Mononuclear cell (primary cell): Measurements from ENCODE around the gene MT3. TPM values are rescaled to one million over a fixed set of nuclear protein-coding genes. Genes with fewer than 3 reads are reported as not detected.

ENCODE experiments used
- H3K27me3 ChIP-seq: 2 replicates; pipeline ENCODE4 v1.6.0; 2011; ENCODE audit warnings: low read length, control low read depth; ENCODE audit not compliant: insufficient read depth
- H3K4me1 ChIP-seq: 2 replicates; pipeline ENCODE4 v1.5.1; 2011; ENCODE audit warnings: mild to moderate bottlenecking, low read length, control low read depth; ENCODE audit not compliant: insufficient read depth
- H3K4me3 ChIP-seq: 2 replicates; pipeline ENCODE4 v1.5.1; 2011; ENCODE audit warnings: mild to moderate bottlenecking, low read length, moderate library complexity
- H3K9me3 ChIP-seq: 2 replicates; pipeline ENCODE4 v1.5.1; 2011; ENCODE audit warnings: low read depth, mild to moderate bottlenecking, control low read depth, low read length
- total RNA-seq: library from RNA; depleted of rRNA; stranded (reverse); fragments of >200 nt; gene quantifications from one replicate; pipeline ENCODE4 v1.2.3, GENCODE V29; 2012

MT3 gene
- total RNA-seq = 0.31 TPM

DNA sequence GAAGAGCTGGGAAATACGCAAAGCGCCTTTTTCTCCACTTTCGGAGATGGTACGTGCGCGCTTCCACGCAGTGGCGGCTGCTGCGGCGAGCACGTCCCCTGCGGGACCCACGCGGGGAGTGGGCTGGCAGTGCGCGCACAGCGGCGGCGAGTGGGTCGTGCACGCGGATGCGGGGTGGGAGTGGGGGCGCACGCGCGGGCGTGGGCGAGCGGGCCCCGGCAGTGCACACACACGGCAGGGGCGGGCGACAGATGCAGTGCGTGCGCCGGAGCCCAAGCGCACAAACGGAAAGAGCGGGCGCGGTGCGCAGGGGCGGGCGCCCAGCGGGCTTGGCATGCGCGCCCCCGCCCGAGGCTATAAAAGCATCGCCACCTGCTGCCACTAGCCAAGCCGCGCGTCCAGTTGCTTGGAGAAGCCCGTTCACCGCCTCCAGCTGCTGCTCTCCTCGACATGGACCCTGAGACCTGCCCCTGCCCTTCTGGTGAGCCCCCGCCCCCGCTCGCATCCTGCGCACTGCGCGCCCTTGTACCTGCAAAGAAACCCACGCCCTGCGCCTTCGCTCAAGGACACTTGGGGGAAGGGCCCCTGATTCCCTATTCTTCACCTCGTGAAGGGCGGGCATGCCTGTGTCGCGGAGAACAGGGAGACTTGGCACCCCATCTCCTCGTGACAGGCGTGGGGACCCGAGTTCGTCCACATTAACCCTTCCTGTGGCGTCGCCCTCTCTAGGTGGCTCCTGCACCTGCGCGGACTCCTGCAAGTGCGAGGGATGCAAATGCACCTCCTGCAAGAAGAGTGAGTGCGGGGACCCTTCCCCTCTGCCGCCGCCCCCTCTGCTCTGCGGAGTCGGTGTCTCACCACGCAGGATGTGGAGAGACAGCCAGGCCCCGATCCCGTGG is at the start of gene MT3:
TSS of gene MT3 (plus strand) at position 388 of the 899 bp plus-strand sequence. CDS start at position 451, 63 bp downstream.
- Histone ChIP-seq H3K4me1 (peaks cover 8% of the 10 kb centered on the region), H3K4me3 (no peak within 1 kb of the TSS), H3K9me3 (no peaks in the 10 kb centered on the region)

GRCh38 chr16:56539656-56540055 is 49.7 kb upstream of the MT3 start:
- Histone ChIP-seq H3K27me3 (no peaks in the 10 kb centered on the region), H3K9me3 (no peaks in the 10 kb centered on the region), H3K4me3 (no peak overlapping the region), H3K4me1 (no peaks in the 10 kb centered on the region)

More for the DNA sequence above, at the start of gene MT3:
- peaks cover 25% of the 10 kb centered on the region for H3K27me3 ChIP-seq

DNA sequence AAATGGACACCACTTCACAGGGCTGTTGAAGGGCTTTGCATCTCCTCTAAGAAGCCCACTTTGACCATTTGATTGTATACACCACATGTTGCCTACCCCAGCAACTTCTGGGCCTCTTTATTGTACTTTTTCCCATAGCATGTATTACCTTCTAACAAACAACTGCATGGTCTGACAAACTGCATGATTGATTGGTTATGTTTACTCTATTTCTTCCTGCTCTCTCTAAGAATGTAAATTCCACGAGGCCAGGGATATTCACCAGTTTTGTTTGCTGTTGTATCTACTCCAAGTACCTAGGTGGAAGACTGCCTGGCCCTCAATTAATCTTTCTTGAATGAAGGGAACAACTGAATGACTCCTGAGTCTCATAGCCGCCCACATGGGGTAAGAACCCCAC is 47.3 kb upstream of the MT3 start:
- Histone ChIP-seq H3K4me3 (no peak overlapping the region), H3K9me3 (no peaks in the 10 kb centered on the region), H3K4me1 (peaks cover under 1% of the 10 kb centered on the region)

GRCh38 chr16:56547120-56547948 is 42.0 kb upstream of the MT3 start:
- Histone ChIP-seq H3K9me3 (no peaks in the 10 kb centered on the region), H3K27me3 (no peaks in the 10 kb centered on the region), H3K4me1 (peaks cover 14% of the 10 kb centered on the region), H3K4me3 (no peak overlapping the region)

More for the DNA sequence above, 47.3 kb upstream of the MT3 start:
- no peaks in the 10 kb centered on the region for H3K27me3 ChIP-seq

DNA sequence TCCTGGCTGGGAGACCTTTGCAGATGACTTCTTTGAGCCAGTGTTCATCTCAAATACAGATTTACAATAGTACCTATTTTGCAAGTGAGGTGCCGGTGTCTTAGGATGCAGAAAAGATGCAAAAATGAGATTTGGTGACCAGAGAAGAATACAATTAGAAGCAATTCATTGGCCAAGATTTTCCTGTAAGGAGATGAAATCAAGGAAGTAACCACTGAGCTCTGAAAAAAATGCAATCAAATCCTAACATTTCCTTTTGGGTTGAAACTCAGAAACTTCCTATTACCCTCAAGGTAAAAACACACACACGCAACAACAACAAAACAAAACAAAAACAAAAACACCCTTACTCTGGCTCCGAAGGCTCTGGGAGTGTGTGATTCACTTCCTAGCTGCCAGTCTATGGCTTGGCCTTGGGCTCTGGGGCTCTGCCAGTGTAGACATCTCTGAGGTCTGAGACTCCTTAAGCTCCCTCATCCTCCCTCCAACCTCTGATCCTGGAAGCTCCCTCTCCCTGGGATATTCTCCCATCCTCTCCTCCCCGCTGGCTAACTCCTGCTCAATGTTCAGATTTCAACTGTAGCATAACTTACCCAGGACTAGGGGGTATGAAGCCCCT is 41.3 kb upstream of the MT3 start:
- Histone ChIP-seq H3K4me3 (no peak overlapping the region), H3K27me3 (no peaks in the 10 kb centered on the region), H3K4me1 (peaks cover 14% of the 10 kb centered on the region), H3K9me3 (no peaks in the 10 kb centered on the region)

GRCh38 chr16:56549161-56549560 is 40.2 kb upstream of the MT3 start:
- Histone ChIP-seq H3K9me3 (no peaks in the 10 kb centered on the region), H3K4me3 (no peak overlapping the region), H3K4me1 (peaks cover 14% of the 10 kb centered on the region), H3K27me3 (no peaks in the 10 kb centered on the region)

GRCh38 chr16:56549744-56550385 is 39.5 kb upstream of the MT3 start:
- H3K4me3 ChIP-seq = no peak overlapping the region
- no peaks in the 10 kb centered on the region for H3K9me3 ChIP-seq
- peaks cover 14% of the 10 kb centered on the region for H3K4me1 ChIP-seq
- no peaks in the 10 kb centered on the region for H3K27me3 ChIP-seq

- Histone ChIP-seq H3K27me3 (no peaks in the 10 kb centered on the region), H3K4me1 (peaks cover 13% of the 10 kb centered on the region), H3K4me3 (no peak overlapping the region), H3K9me3 (no peaks in the 10 kb centered on the region)
Measured at GRCh38 chr16:56551796-56552738, 37.3 kb upstream of the MT3 start.

- Histone ChIP-seq H3K4me3 (no peak overlapping the region), H3K27me3 (no peaks in the 10 kb centered on the region), H3K4me1 (no peaks in the 10 kb centered on the region), H3K9me3 (no peaks in the 10 kb centered on the region)
Measured at GRCh38 chr16:56554441-56554840, 34.9 kb upstream of the MT3 start.

DNA sequence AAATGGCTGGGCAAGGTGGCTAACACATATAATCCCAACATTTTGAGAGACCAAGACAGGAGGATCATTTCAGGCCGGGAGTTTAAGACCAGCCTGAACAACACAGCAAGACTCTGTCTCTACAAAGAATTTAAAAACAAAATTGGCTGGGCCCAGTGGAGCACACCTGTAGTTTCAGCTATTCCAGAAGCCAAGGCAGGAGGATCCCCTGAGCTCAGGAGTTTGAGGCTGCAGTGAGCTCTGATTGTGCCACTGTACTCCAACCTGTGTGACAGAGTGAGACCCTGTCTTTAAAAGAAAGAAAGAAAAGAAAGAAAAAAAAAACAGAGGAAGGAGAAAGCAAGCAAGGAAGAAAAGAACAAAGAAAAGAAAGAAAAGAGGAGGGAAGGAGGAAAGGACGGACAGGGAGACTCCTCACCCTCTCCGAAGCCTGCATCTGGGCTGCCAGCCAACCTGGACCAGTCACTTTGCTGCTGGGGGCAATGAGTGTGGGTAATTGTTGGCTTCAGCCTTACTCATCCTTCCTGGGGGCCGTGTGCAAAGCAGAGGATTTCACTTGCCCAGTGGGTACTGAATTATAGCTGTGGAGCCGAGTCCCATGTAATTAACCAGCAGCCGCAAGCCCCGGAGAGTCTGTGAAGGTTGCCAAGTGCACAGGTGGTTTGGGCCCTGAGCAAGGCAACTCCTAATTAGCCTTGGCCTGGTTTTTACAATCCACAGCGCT is 31.1 kb upstream of the MT3 start:
- Histone ChIP-seq H3K27me3 (no peaks in the 10 kb centered on the region), H3K9me3 (no peaks in the 10 kb centered on the region)

DNA sequence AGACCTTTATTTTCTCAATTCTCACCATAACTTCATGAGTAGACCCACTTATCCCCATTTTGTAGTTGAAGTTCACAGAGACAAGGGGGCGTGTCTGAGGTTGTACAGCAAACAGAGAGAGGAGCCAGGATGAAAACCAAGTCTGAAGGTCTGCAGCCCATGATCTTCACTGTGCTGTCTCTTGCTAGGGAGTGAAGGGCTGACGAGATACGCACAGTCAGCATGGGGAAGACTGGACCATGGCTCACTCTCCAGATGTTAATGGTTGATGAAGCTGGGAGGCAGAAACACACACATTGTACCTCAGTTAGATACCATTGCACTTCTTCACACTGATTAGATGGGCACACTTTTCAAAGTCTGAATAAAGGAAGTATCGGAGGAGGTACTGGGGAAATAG is 30.2 kb upstream of the MT3 start:
- Histone ChIP-seq H3K4me1 (no peaks in the 10 kb centered on the region), H3K9me3 (no peaks in the 10 kb centered on the region), H3K4me3 (no peak overlapping the region), H3K27me3 (no peaks in the 10 kb centered on the region)

More for the DNA sequence above, 31.1 kb upstream of the MT3 start:
- no peaks in the 10 kb centered on the region for H3K4me1 ChIP-seq
- H3K4me3 ChIP-seq = no peak overlapping the region

- Histone ChIP-seq H3K4me1 (no peaks in the 10 kb centered on the region), H3K9me3 (no peaks in the 10 kb centered on the region), H3K4me3 (no peak overlapping the region), H3K27me3 (no peaks in the 10 kb centered on the region)
Measured at GRCh38 chr16:56560447-56560846, 28.9 kb upstream of the MT3 start.

- H3K9me3 ChIP-seq = no peaks in the 10 kb centered on the region
- H3K27me3 ChIP-seq = no peaks in the 10 kb centered on the region
- no peaks in the 10 kb centered on the region for H3K4me1 ChIP-seq
- no peak overlapping the region for H3K4me3 ChIP-seq
Measured at GRCh38 chr16:56561126-56561525, 28.2 kb upstream of the MT3 start.
